ENCODE measurements around the gene ZNF423.

ZNF423 gene

GRCh38 chr16:49647673-49648072 lies 208.2 kb downstream of the ZNF423 start:
- H3K27ac ChIP-seq (ENCODE audit: low read length): no peak overlapping the region
- H3K79me2 ChIP-seq (ENCODE audit: low read length): no peaks in the 10 kb centered on the region
- no peaks in the 10 kb centered on the region for H3K36me3 ChIP-seq (replicated peaks; ENCODE audit: insufficient read depth, low read length)
- no peaks in the 10 kb centered on the region for H3K9me3 ChIP-seq (replicated peaks; ENCODE audit: insufficient read depth, low read length)
- H3K9me2 ChIP-seq (replicated peaks; ENCODE audit: insufficient read depth, low read length): no peaks in the 10 kb centered on the region
- no peaks in the 10 kb centered on the region for H3F3A ChIP-seq (ENCODE audit: insufficient read depth, low read length)
- H3K4me3 ChIP-seq (ENCODE audit: low read length): no peak overlapping the region
- no peaks in the 10 kb centered on the region for H3K27me3 ChIP-seq (replicated peaks; ENCODE audit: insufficient read depth, low read length)
- H3K9ac ChIP-seq (ENCODE audit: low read length): no peak overlapping the region
- no peaks in the 10 kb centered on the region for H3K4me1 ChIP-seq (ENCODE audit: low read length)
- no peak for DNase-seq
- H4K20me1 ChIP-seq (ENCODE audit: insufficient read depth, low read length): no peaks in the 10 kb centered on the region
- no peak for TF ChIP-seq CTCF (IDR thresholded peaks at IDR 0.05; ENCODE audit: low read length)
- no peak for TF ChIP-seq EZH2phosphoT487 (IDR thresholded peaks at IDR 0.05; ENCODE audit: low read length)
- no peak for TF ChIP-seq EZH2 (optimal IDR thresholded peaks at IDR 0.05; ENCODE audit: low read depth, low read length)
- no peak overlapping the region for H2AFZ ChIP-seq (ENCODE audit: low read length)
- no peak overlapping the region for H3K4me2 ChIP-seq (ENCODE audit: low read depth, low read length)

- Histone ChIP-seq H3K36me3 (replicated peaks; ENCODE audit: insufficient read depth, low read length) (no peaks in the 10 kb centered on the region), H3K27ac (ENCODE audit: low read length) (no peak overlapping the region), H3F3A (ENCODE audit: insufficient read depth, low read length) (no peaks in the 10 kb centered on the region), H2AFZ (ENCODE audit: low read length) (no peak overlapping the region), H3K4me3 (ENCODE audit: low read length) (no peak overlapping the region), H3K9ac (ENCODE audit: low read length) (no peak overlapping the region), H3K9me3 (replicated peaks; ENCODE audit: insufficient read depth, low read length) (no peaks in the 10 kb centered on the region), H4K20me1 (ENCODE audit: insufficient read depth, low read length) (no peaks in the 10 kb centered on the region), H3K4me2 (ENCODE audit: low read depth, low read length) (no peak overlapping the region), H3K4me1 (ENCODE audit: low read length) (no peaks in the 10 kb centered on the region), H3K27me3 (replicated peaks; ENCODE audit: insufficient read depth, low read length) (no peaks in the 10 kb centered on the region), H3K79me2 (ENCODE audit: low read length) (no peaks in the 10 kb centered on the region), H3K9me2 (replicated peaks; ENCODE audit: insufficient read depth, low read length) (no peaks in the 10 kb centered on the region)
- no peak for DNase-seq
- no peak for TF ChIP-seq EZH2 (optimal IDR thresholded peaks at IDR 0.05; ENCODE audit: low read depth, low read length)
- TF ChIP-seq CTCF (IDR thresholded peaks at IDR 0.05; ENCODE audit: low read length): no peak
- TF ChIP-seq EZH2phosphoT487 (IDR thresholded peaks at IDR 0.05; ENCODE audit: low read length): no peak
Measured at GRCh38 chr16:49645263-49645662, 210.6 kb downstream of the ZNF423 start.

- no peak for DNase-seq
- Histone ChIP-seq H3F3A (ENCODE audit: insufficient read depth, low read length) (no peaks in the 10 kb centered on the region), H3K36me3 (replicated peaks; ENCODE audit: insufficient read depth, low read length) (no peaks in the 10 kb centered on the region), H4K20me1 (ENCODE audit: insufficient read depth, low read length) (no peaks in the 10 kb centered on the region), H3K4me2 (ENCODE audit: low read depth, low read length) (no peak overlapping the region), H3K79me2 (ENCODE audit: low read length) (no peaks in the 10 kb centered on the region), H2AFZ (ENCODE audit: low read length) (no peak overlapping the region), H3K9me3 (replicated peaks; ENCODE audit: insufficient read depth, low read length) (no peaks in the 10 kb centered on the region), H3K4me1 (ENCODE audit: low read length) (no peaks in the 10 kb centered on the region), H3K9ac (ENCODE audit: low read length) (no peak overlapping the region), H3K9me2 (replicated peaks; ENCODE audit: insufficient read depth, low read length) (no peaks in the 10 kb centered on the region), H3K4me3 (ENCODE audit: low read length) (no peak overlapping the region), H3K27me3 (replicated peaks; ENCODE audit: insufficient read depth, low read length) (no peaks in the 10 kb centered on the region), H3K27ac (ENCODE audit: low read length) (no peak overlapping the region)
- TF ChIP-seq EZH2 (optimal IDR thresholded peaks at IDR 0.05; ENCODE audit: low read depth, low read length): no peak
- no peak for TF ChIP-seq EZH2phosphoT487 (IDR thresholded peaks at IDR 0.05; ENCODE audit: low read length)
- no peak for TF ChIP-seq CTCF (IDR thresholded peaks at IDR 0.05; ENCODE audit: low read length)
Measured at GRCh38 chr16:49644145-49644463, 211.8 kb downstream of the ZNF423 start.

All from MM.1S (cell line).